ENCODE results near the gene TMEM132D.

Gene TMEM132D

DNA sequence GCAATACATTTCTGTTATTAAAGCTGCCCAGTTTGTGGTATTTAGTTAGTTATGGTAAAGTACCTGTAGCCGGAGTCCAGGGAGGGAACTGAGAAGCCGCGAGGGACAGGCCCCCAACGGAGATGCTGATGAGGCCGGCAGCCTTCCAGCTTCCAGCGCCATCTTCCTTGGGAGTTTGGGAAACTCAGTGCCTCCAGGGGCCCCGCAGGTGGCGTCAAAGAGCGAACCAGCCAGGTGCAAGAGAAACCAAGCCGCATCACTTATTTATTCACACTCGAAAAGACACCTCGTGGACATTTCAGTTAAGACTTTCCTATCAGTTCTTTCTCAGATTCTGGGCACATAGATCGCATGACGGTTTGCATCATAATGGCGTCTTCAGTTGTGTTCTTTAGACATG, 833.9 kb downstream of the TMEM132D start:
- no peak overlapping the region for H3K27ac ChIP-seq
- POLR2A ChIA-PET (ENCODE audit: low non-redundant PET): no interaction called here
- no peak for DNase-seq (ENCODE audit: low spot score)
- no peak for TF ChIP-seq CTCF (conservative IDR thresholded peaks at IDR 0.05; ENCODE audit: low read depth)
- CTCF ChIA-PET: interaction anchor here (0.6 kb wide), 1 partner anchor 246 kb away, joined by 3 read pairs; no protein-coding TSS in a partner anchor

GRCh38 chr12:129068684-129069083, 835.1 kb downstream of the TMEM132D start:
- CTCF ChIA-PET: no interaction called here
- TF ChIP-seq CTCF (conservative IDR thresholded peaks at IDR 0.05; ENCODE audit: low read depth): no peak
- POLR2A ChIA-PET (ENCODE audit: low non-redundant PET): no interaction called here
- no peak overlapping the region for H3K27ac ChIP-seq
- no peak for DNase-seq (ENCODE audit: low spot score)

GRCh38 chr12:129067491-129067890, 836.3 kb downstream of the TMEM132D start:
- ChIA-PET CTCF (no interaction called here), POLR2A (ENCODE audit: low non-redundant PET) (no interaction called here)
- H3K27ac ChIP-seq: no peak overlapping the region
- no peak for TF ChIP-seq CTCF (conservative IDR thresholded peaks at IDR 0.05; ENCODE audit: low read depth)
- DNase-seq (ENCODE audit: low spot score): no peak

GRCh38 chr12:129064209-129064855, 839.5 kb downstream of the TMEM132D start:
- no peak overlapping the region for H3K27ac ChIP-seq
- no peak for DNase-seq (ENCODE audit: low spot score)
- no peak for TF ChIP-seq CTCF (conservative IDR thresholded peaks at IDR 0.05; ENCODE audit: low read depth)
- CTCF ChIA-PET: interaction anchor here (0.7 kb wide), 1 partner anchor 65 kb away, joined by 3 read pairs; no protein-coding TSS in a partner anchor
- POLR2A ChIA-PET (ENCODE audit: low non-redundant PET): no interaction called here

DNA sequence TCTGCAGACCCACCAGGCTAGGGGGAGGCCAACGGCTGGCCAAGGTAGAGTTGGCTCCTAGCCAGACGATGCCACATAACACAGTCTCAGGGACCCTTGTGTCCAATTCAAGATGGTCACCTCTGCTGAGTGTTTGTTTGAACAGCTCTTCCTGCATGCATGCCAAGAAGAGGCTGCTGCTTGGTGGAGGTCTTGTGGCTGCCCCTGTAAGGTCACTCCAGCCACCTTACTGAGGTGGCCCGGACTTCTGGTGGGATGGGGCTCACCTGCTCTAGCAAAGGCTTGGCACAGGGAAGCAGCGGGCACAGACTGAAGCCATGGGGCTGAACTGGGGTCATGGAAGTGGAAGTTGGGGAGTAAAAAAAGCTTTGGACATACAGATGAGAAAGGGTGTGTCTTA, 840.2 kb downstream of the TMEM132D start:
- ChIA-PET POLR2A (ENCODE audit: low non-redundant PET) (no interaction called here), CTCF (no interaction called here)
- no peak overlapping the region for H3K27ac ChIP-seq
- TF ChIP-seq CTCF (conservative IDR thresholded peaks at IDR 0.05; ENCODE audit: low read depth): no peak
- no peak for DNase-seq (ENCODE audit: low spot score)

DNA sequence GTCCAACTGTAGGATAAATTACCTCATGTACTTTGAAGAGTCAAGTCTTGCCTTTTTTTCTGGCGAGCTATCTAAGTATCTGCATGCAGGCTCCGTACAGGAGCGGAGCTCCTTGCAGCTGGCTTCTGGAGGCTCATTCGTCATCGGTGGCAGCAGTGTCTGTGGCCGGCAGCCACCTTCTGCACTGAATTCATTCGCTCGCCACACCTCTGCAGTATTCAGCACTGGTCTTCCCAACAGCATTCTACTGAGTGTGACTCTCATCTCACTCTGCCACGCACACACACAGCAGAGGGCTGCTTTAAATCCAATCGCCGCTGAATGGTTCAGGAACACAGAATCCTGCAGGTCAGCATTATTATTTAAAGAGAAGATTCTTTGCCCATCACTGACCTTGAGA, 850.6 kb downstream of the TMEM132D start:
- ChIA-PET CTCF (no interaction called here), POLR2A (ENCODE audit: low non-redundant PET) (no interaction called here)
- DNase-seq (ENCODE audit: low spot score): no peak
- no peak for TF ChIP-seq CTCF (conservative IDR thresholded peaks at IDR 0.05; ENCODE audit: low read depth)
- no peak overlapping the region for H3K27ac ChIP-seq

Data from RWPE1 (cell line).